ENCODE results near the gene ATP1B1. TPM values are rescaled to one million over a fixed set of nuclear protein-coding genes. Genes with fewer than 3 reads are reported as not detected.

ATP1B1 gene
- total and polyA plus RNA-seq, 2 of the 8 experiments (the other 6 are each of a cell fraction or from before 2014, with no cell fraction given), result 16.3 to 76.5 TPM

- TF ChIP-seq ZNF274 (IDR thresholded peaks at IDR 0.05; ENCODE audit: borderline replicate concordance, extremely low read depth, low read length) (no peak), SP1 (IDR thresholded peaks at IDR 0.05; ENCODE audit: low read depth, low read length) (no peak), CEBPB (IDR thresholded peaks at IDR 0.05; ENCODE audit: low read depth, low read length) (no peak)
These were observed 32.6 kb downstream of the ATP1B1 start (continued) for GRCh38 chr1:169138866-169139670.

Measured in H1 (cell line).